ENCODE data around the gene MAMSTR.

DNA sequence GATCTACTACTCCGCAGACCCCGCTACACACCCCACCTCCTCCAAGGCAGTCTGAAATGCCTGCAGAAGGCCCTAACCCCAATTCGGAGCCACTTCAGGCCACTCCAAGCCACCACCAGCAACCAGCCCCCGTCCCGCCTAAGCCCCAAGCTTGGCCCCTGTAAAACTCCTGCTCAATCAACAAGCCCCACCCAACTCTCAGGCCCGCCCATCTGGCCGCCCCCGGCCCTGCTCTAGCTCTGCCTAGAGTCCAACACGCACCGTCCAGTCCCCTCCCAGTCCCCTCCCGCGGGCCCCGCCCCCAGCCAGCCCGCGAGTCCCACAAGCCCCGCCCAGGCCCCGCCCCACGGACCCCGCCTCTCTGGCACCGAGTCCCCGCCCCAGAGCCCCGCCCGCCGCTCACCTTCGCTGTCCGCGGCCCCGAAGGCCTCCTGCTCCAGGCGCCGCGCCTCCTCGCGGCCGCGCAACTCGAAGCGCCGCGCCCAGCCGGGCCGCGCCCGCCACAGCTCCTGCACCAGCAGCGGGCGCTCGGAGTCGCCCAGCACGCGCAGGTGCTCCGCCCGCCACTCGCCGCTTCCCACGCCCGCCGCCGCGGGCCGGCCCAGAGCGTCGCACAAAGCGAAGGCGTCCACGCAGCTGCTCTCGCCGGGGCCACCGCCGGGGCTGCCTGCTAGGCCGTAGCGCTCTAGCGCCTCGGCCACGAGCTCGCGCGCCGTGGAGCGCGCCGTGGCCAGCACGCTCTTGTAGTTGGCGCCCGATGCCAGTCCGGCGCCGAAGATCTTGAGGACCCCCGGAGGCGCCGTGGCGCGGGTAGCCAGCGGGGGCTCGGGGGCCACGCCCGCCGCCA is 19.3 kb upstream of the MAMSTR start:
- TF ChIP-seq GATA2 (IDR thresholded peaks at IDR 0.05; ENCODE audit: low read depth, low read length) (no peak), GATA3 (IDR thresholded peaks at IDR 0.05; ENCODE audit: low read depth, low read length) (no peak)

All from SH-SY5Y (cell line).